GM21619 (cell line): ENCODE data around the gene PTPRN2.

ENCODE experiments used
- ATAC-seq: cut with Tn5 transposase; IDR thresholded peaks from one replicate; pipeline ENCODE4 v1.9.1; 2021; ENCODE audit not compliant: unreplicated experiment

PTPRN2 gene

DNA sequence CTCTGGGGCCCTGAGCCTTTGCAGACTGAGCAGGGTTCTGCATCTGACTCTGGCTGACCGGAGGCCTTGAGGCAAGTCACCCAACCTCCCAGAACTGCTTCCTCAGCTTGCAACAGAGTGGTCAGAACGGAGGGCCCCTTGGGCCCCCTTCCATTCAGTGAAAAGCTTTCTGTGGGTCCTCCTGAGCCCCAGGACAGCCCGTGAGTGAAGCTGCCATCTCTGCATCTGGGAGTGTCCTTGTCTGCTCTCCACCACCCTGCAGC lies 1026.2 kb downstream of the PTPRN2 start:
- no peak for ATAC-seq

DNA sequence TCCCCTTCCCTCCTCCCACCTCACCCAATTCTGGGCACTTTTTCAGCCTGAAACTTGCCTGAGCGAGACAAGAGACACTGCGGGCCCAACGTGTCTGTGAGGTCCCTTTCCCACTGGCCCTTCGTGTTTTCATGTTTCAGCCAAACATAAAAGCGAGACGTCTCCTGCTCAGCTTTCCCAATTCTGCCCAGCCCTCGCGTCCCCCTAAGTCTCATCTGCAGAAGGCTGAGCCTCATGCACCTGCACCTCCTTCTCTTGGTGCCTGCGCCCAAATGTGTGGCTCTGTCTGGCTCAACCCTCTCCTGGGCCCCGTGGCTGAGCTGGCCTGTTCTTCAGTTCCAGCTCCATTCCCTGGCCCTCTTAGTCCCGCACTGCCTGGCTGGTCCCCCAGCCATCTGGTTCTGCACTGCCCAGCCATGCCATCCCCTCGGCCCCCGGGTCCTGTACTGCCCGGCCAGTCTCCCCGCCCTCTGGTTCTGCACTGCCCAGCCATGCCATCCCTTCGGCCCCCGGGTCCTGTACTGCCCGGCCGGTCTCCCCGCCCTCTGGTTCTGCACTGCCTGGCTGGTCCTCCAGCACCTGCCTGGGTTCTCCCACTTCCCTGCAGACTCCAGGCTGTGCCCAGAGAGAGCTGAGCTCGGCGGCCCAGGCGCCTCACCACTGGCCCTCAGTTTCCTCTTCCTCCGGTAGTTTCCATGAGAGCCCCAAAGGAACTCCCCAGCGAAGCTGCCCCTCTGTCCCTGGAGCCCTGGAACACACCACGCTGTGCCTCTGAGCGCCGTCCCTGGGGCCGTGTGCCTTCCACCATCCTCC lies 1026.7 kb downstream of the PTPRN2 start:
- no peak for ATAC-seq

DNA sequence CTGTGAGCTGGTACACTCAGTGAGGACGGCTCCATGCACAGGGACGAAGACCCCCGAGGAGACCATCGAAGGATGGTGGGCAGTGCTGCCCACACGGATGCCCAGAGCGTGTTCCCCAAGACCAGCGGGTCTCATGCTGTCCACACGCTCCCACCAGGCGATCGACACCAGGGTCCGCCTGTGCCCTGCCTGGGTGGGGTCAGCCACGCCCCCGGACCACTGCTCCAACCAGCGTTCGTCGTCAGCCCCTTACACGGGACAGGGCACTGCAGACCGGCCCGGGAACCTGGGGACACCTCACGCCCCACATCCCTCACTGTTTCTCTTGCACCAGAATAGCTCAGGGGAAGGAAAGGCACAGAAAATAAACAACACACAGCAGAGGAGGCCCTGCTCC lies 1027.4 kb downstream of the PTPRN2 start:
- no peak for ATAC-seq

DNA sequence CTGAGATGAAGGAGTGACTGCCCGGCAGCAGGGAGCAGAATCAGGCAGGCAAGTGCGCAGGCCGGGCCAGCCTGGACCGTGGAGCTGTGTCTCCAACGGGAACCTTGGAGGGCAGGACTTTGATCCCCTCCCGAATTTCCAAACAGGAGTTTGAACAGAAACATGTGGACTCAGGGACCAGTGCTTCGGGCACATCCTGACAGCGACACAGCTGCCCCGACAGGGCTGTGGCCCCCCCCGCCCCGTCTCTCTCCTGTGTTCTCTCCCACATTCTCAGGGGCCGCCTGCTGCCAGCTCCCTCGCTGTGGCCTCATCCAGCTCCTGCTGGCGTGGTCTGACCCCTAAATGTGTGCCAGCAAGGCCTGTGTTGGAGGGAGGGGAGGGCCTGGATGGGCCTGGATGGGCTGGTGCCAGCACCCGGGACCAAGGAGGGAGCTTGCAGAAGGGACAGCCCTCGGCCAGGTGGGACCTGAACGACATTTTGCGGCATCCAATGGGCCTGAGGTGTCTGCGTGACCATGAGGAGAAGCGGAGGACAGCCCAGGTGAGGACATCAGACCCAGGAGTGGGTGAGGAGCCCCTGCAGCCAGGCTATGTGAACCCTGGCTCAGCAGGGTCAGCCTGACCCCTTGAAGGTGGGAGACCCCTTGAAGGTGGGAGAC lies 1027.9 kb downstream of the PTPRN2 start:
- ATAC-seq: no peak

DNA sequence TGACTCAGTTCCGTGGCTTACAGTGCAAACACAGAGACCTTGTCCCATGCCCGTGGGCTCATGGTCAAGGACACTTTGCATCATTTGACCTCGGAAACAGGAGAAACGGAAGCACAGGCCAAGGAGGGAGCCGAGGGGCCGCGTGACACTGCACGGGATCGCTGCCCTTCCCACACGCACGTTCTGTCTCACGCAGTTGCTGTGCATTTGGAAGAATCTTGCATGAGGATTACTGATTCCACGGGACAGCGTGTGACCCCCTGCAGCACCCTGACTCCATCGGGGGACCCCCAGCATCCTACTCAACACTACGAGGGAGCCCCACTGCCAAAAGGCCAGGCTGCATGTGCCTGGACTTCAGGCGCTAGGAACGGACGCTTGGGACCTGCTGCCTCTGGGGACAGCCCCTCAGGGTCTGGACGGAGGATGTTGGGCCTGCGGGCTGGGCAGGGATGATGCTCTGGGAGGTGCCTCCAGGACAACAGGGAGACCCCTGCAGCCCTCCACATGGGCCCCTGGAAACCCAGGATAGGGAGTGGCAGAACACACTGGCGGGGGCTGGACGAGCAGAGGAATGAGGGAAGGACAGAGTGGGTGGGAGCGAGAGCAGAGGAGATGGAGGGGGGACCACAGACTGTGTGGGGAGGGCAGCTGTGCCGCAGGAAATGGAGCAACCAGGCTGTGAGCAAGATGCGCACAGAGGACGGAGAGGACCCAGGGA lies 1028.6 kb downstream of the PTPRN2 start:
- no peak for ATAC-seq

DNA sequence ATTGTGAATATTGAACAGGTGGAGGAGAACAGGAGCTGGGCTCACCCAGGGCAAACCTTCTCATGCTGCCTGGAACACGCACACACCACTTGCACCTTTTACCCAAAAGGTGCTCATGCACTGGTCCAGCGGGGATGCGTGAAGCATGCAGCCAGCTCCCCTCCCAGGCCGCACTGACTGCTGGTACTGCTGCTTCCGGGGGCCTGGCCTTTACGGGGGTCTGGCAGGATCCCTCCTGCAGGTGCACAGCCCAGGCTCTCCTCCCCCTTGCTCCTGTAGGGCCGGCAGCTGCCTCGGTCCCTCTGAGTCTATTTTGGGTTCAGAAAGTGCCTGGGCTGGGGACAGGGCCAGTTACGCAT lies 1029.1 kb downstream of the PTPRN2 start:
- no peak for ATAC-seq

DNA sequence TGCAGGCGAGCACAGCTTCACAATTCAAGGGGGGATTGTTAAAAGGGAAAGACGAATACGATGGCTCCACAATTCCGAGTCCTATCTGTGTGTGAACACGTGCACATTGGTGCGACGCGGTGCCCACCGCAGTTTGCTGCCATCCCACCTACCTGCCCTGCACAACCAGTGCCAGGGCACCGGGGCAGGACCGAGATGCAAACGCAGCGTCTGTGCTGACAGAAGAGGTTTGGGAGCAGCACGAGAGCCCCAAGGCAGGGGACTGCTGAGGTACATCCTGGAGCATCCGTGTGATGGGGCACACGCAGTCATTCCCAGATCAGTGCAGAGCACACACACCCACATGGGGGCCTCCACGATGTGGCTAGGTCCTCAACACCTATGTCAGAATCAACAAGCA lies 1029.6 kb downstream of the PTPRN2 start:
- ATAC-seq: no peak

DNA sequence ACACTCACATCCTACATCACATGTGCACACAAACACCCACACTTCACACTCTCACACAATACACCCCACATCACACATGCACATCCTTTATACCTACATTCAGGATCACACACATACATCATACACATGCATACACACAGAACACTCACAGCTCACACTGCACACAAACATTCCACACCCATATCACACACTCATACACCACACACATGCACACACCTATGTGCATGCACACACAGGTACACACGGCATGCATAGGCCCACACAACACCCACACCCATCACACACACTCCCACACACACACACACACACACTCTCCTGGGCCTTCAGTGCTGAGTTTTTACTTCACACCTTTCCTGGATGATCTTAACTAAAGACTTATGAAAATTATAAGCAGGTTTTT lies 1030.4 kb downstream of the PTPRN2 start:
- no peak for ATAC-seq

DNA sequence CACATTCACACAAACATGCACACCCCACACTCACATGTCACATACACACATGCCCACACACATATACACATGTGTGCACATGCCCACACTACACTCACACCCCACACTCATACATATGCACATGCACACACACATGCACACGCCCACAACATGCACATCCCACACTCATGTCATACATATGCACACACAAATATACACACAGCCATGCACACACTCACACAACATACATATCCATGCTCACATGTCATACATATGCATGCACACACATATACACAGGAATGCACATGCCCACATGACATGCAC lies 1031.0 kb downstream of the PTPRN2 start:
- no peak for ATAC-seq

DNA sequence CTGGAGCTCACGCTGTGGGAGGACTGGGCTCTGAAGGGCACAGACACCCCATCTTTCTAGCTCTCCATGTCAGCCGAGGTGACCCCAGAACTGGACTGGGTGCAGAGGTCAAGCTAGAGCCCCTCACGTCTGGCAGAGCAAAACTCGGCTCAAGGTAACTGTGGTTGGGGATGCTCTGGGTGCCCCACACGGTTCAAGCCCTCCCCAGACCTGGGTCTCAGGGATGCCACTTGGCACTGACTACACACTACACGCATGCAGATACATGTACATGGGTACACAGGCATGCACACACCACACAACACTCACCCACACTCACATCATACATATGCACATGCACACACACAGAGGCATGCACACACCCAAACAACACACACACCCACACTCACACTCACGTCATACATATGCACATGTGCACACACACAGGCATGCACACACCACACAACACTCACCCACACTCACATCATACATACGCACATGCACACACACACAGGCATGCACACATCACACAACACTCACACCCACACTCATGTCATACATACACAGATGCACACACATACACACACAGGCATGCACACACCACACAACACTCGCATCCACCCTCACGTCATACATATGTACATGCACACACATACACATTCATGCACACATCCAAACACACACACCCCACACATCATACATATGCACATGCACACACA lies 1031.5 kb downstream of the PTPRN2 start:
- no peak for ATAC-seq

DNA sequence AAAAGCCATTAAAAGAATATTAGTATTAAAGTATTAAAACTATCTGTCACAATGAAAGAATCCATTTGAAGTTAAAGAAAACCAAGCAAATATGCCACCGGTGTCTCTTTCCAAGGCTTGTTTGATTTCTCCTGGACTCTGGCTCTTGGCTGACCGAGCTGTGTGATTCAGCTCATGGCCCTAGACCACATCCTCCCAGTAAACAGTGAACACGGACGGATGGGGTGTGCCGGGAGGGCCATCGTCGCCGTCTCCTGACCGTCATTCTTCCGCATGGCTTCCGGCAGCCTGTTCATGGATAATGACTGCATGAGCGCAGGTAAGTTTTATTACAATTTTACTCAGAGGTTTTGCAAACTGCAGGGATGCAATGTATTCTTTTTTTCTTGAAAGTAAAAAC lies 1032.3 kb downstream of the PTPRN2 start:
- ATAC-seq: no peak

DNA sequence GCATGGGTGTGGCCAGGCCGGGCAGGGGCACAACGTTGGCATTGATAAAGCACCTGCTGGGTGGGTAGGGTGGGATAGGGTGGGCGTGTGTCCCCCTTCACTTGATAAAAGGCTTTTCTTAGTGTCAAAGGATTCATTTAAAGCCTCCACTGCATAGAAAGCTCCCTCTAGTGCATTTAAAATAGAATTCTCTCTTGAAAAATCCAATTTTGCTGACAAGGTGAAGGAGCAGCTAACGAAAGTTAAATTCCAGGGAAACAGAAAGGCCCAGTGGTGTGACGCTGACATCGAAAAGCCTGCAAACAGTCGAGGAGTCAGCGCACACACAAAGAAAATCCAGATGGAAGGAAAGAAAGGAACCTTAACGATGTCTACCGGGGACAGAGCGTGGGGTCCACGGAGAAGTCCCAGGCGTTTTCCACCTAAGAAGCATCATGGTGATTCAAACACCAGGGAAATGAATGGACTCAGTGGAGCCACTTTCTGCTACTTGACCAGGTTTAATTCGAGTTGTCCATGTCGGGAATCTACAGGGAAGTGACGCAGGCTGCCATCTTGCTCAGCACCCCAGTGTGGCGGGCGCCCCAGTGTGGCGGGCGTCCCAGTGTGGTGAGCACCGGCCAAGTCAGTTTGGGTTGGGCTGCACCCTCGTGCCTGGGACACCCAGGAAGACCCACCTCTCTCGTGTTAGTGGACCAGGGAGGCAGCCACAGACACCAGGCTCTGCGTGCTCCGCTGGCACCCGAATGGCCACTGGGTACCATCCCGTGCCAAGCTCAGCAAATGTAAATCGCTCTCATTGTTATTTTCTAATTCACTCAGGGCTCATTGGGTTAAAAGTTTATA lies 1033.0 kb downstream of the PTPRN2 start:
- no peak for ATAC-seq

DNA sequence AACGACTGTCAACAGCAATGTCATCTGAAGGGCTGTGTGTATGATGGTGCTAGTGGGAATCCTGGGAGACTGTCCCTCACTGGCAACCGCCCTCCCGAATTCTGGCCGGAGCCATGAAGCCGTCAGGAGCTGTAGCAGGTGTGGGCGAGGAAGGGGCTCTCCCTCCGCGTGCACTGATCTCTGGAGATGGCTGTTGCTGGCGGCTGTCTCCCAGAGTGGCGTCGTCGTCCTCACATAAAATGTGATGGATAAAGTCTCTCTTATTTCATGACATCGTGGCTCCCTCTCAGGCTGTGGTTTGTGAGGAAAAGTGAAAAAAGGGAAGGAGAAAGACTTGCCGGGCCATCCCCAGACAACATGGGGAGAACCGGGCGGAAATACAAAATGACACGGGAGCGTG lies 1034.4 kb downstream of the PTPRN2 start:
- ATAC-seq: no peak

DNA sequence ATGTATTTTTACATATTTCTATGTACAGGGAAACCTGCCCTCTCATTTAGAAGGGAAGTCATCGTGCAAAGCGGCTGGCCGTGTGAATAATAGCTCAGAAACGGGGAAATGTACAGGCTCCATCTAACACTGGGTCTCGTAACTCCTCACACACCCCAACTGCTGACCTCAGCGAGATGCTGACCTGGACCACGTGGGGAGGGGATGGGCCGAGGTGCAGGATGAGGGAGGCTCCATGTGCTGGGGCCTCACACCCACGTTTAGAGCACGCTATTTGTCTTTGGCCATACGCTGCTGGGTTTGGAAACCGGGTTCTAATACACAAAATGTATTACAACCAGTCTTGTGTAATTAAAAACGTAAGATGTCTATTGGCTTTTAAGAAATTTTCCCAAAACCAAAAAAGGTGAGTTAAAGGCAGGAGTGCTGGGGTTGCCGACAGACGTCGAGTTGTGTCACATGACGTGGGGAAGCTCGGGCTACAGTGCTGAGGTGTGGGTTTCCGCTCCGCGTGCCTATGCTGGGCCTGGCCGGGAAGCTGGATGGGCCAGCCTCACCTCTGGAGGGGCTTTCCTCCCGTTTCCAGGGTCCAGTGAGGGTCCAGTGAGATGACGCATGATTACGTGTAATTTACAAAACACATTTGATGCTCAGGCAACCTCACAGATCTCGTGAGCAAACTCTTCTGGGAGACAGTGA lies 1035.2 kb downstream of the PTPRN2 start:
- ATAC-seq: no peak

DNA sequence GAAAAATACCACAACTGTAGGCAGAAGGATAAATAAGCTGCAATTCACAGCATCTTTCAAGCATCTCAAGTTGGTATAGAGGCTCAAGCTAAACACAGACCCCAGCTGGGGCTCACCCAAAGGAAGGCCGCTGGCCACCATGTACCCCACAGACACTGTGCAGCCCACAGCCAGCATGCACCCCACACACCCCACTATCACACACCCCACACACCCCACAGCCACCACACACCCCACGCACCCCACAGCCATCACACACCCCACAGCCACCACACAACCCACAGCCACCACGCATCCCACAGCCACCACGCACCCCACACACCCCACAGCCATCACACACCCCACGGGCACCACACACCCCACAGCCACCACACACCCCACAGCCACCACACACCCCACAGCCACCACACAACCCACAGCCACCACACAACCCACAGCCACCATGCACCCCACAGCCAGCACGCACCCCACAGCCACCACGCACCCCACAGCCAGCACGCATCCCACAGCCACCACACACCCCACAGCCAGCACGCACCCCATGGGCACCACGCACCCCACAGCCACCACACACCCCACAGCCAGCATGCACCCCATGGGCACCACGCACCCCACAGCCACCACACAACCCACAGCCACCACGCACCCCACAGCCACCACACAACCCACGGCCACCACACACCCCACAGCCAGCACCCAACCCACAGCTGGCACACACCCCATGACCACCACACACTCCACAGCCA lies 1036.1 kb downstream of the PTPRN2 start:
- ATAC-seq: no peak

DNA sequence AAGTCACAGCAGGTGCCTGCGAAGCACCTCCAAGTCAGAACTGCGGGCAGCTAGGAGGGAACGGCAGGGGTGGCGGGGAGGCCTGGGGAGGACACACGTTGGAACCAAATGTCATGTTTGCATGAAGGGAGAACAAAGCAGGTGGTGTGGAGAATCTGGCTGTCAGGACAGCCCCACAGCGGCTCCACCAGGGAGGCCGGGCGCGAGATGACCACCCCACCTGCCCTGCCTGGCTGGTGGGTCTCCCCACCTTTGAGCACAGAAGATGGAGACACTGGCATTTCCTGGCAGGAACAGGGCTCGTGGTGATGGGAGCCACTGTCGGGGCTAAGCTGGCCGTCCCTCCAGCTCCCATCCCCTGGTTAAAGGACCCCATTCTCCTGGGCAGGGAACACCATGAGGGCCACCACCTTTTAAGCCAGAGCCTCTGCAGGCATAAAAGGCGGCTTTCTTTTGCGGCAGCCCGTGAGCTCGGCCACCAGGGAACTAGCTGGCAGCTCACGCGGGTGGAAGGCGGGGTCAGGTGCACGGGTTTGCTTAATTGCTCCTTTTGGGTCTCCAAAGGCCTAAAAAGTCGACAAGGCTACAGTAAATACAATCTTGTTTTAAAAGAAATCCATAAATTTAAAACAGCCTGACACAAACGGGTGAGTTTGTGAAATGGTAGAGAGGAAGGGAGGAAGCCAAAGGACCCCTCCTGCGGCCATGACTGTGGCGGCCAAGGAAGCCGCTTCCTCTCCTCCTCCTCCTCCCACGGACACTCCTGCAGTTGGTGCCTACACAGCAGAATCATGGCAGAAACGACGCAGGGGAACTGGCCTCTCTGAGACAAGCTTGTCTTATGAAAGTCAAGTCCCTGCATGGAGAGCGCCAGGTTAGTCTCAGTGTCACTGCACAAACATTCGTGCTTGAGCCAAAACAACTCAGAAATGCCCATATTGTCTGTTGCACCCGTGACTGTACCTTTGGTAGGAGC lies 1037.0 kb downstream of the PTPRN2 start:
- ATAC-seq: no peak

DNA sequence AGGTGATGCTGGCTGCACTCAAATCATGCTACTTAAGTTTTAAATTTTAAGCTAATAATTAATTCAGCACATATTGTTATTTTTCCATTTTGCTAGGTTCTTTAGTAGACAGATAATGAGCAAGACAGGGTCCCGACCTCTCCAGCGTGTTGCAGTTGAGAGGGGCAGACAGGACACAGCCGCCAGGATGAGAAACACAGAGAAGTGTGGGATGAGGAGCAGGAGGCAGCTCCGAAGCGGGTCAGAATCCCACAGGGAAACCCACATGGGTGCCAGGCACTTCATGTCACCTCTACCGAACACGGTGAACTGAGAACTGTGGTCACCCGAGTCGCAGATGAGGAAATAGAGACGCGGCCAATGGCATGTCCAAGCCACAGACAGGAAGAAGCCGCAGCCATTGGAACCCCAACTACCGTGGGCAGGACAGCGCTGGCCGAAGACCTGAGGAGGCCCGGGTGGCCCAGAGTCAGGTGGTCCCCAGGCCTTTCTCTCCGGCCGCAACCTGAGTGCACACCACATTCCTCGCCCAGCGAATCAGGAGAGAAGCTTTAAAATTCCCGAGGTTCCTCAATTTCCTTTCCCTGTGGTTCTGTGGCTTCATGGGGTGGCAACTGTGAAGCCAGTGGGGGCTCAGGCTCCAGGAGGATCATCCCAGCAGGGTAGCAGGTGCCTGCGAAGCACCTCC lies 1037.9 kb downstream of the PTPRN2 start:
- ATAC-seq: no peak

DNA sequence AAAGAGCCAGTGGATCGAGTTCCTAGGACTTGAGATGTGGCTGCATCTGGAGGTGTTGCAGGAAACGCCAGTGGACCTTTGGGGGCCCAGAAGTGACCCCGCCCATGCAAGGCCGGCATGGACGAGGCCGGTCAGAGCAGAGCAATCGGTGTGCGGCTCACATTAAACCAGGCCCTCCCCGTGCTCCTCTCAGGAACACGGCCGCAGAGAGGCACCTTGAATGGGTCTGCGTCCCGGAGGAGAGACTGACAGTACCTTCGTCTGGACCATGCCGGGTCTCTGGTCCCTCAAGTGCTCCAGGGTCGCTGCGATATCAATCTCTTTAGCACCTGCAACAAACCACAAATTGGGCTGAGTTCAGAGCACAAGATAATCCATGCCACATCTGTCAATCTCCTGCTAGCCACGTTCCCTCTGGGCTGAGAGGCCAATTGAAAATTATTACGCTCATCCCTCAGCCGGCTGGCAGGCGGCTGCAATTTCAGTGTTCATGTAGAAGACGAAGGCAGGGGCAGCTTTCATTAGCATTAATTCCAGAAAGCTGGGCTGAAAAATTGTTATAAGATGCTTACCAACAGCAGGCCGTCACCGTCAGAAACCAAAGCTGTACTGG lies 1038.8 kb downstream of the PTPRN2 start:
- no peak for ATAC-seq
